Right lobe of liver (tissue), 4 donors: ENCODE measurements around the gene CTNND2.

Experiments used
- POLR2A ChIP-seq: fragments of 450-650 bp; IDR thresholded peaks from one replicate; pipeline ENCODE4 v1.6.1; 2017; ENCODE audit warnings: antibody characterized with exemption, mild to moderate bottlenecking
- TF ChIP-seq, protein P1 (sequence below), 4 donors: fragments of 200-600 bp in 3 of 4; fragments of 450-650 bp in 1 of 4; IDR thresholded peaks; one replicate each; pipeline versions ENCODE4 v1.5.1 to v1.8.0; 2016 to 2022; ENCODE audit warnings: antibody characterized with exemption in 4 of 4, mild to moderate bottlenecking in 2 of 4
- donor health status: DM: no; HTN: no; CAD: no.
- donor health status: DM: no; HTN: no; CAD: no.
- donor health status: DM: no; HTN: yes; CAD: no.

GRCh38 chr5:11390291-11390767 lies 513.9 kb downstream of the CTNND2 start:
- TF ChIP-seq, protein P1, sequence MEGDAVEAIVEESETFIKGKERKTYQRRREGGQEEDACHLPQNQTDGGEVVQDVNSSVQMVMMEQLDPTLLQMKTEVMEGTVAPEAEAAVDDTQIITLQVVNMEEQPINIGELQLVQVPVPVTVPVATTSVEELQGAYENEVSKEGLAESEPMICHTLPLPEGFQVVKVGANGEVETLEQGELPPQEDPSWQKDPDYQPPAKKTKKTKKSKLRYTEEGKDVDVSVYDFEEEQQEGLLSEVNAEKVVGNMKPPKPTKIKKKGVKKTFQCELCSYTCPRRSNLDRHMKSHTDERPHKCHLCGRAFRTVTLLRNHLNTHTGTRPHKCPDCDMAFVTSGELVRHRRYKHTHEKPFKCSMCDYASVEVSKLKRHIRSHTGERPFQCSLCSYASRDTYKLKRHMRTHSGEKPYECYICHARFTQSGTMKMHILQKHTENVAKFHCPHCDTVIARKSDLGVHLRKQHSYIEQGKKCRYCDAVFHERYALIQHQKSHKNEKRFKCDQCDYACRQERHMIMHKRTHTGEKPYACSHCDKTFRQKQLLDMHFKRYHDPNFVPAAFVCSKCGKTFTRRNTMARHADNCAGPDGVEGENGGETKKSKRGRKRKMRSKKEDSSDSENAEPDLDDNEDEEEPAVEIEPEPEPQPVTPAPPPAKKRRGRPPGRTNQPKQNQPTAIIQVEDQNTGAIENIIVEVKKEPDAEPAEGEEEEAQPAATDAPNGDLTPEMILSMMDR (IDR thresholded peaks at IDR 0.05): no peak
- TF ChIP-seq POLR2A: no peak
